Raji (cell line): ENCODE results near the gene PLCXD1.
A peak's percentile ranks its signal among the peaks of the same experiment; 100 is the strongest.

Experiments
- POLR2A ChIP-seq: IDR thresholded peaks from 2 replicates; pipeline ENCODE4 v1.6.1; 2011; ENCODE audit warnings: low read depth, low read length, control low read depth; ENCODE audit not compliant: insufficient read depth

Gene PLCXD1

DNA sequence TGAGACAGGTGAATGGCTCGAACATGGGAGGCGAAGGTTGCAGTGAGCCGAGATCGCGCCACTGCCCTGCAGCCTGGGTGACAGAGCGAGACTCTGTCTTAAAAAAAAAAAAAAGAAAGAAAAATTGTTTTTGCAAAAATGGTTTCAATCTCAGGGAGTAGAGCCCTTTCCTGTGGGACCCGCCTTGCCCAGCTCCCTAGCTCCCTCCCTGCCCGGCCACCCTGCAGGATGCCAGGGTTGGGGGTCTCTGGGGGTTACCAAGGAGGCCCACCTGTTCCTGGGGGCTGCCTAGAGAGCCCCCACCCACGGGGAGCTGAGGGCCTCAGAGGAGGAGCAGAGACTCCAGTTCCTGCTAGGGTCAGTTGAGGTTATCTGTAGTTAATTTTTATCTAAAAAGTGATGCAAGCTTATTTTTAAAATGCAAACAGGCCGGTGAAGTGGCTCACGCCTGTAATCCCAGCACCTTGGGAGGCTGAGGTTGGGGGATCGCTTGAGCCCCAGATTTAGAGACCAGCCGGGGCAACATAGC, 18.7 kb upstream of the PLCXD1 start:
- TF ChIP-seq POLR2A = no peak

DNA sequence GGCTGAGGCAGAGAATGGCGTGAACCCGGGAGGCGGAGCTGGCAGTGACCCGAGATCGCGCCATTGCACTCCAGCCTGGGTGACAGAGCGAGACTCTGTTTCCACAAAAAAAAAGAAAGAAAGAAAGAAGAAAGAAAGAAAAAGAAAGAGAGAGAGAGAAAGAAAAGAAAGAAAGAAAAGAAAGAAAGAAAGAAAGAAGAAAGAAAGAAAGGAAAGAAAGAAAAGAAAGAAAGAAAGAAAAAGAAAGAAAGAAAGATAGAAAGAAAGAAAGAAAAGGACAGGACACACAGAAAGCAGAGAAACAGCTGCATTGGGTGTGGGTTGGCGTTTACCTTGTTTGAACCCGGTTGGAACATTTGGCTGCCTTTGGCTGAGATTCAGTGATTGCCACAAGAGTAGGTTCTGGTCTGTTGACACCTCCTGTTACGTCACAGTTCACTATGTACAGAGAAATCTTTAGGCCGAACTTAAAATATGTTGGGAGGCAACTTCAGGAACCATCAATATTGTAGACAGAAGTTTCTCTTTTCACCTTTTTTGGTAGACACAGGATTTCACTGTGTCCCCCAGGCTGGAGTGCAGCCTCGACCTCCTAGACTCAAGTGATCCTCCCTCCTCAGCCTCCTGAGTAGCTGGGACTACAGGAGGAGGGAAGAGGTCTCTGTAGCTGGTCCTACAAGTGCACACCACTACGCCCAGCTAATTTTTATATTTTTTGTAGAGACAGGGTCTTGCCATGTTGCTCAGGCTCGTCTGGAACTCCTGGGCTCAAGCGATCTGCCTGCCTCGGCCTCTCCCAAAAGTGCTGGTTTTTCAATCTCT, 16.3 kb upstream of the PLCXD1 start:
- TF ChIP-seq POLR2A = no peak

DNA sequence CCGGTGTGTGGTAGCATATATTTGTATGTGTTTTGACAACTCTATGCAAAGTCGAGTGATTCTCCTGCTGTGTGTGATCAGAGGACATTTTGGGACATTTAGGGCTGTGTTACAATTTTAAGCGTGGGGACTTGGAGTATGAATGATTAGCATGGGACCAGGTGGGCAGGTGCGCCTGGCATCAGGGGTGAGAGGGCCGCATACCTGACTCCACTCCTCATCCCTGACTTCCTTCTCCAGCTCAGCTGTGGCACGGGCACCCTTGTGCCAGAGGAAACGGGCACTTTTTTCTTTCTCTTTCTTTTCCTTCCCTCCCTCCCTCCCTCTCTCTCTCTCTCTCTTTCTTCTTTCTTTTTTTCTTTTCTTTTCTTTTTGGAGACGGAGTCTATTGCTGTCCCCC, 15.7 kb upstream of the PLCXD1 start:
- no peak for TF ChIP-seq POLR2A

DNA sequence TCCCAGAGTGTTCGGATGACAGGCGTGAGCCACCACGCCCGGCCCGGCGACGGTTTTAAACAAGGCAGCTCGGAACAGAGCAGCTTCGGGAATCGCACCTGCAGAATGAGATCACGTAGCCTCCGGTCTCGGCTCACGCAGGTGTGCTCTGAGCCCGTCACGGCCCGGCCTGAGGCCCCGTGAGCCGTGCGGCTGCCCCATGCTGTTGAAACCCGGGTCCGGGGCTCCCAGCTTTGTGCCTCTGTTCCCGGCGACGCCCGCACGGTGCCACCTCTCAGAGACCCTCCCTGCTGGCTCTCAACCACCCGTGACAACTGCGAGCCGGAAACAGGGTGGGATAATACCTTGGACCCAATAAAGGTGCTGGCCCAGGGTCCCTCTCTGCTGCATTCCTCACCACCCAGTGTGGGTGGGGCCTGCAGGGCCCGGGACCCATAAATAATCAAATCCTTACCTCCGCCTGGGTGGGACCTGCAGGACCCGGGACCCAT, 13.4 kb upstream of the PLCXD1 start:
- TF ChIP-seq POLR2A = no peak

DNA sequence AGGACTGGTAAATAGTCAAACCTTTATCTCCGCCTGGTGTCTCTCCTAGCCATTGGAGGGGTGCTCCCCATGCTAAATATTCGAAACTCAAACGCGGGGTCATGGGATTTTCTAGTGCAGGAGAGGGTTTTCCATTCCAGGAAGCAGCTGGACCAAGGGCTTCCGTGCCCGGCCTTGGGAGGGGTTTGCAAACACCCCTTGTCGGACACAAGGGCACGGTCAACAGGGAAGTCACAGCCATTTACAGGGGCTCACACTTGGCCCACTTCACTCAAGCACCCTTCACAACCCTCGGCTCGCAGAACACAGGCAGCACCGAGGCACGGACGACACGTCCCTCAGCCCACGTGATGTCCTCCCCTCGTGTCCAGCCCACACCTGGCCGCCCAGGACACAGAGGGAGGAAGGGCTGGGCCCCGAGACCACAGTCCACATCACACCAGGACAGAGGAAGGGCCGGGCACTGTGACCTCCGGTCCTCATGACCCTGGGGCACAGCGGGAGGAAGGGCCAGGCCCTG, 10.3 kb upstream of the PLCXD1 start:
- no peak for TF ChIP-seq POLR2A

DNA sequence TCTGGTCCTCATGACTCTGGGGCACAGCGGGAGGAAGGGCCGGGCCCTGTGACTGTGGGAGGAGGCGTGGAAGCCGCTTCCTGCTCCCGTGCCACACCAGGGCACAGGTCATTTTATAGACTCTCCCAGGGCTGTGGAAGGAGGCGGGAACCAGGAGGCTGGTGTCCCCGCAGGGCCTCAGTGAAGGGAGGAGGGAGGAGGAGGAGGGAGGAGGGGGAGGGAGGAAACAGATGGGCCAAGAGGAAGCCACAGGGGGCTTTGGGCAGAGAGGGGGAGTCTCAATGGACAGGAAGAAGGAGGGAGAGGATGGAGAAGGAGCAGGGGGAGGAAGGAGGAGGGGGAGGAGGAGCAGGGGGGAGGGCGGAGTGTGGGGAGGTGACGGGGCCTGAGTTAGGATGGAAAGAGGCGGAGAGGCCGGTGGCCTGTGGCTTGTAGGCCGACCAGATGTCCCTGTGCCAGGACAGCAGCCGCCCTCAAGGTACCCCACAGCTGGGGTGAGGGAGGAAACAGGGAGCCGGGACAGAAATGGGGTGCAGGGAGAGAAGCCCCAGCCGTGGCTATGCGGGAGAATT, 6.2 kb upstream of the PLCXD1 start:
- TF ChIP-seq POLR2A = no peak

DNA sequence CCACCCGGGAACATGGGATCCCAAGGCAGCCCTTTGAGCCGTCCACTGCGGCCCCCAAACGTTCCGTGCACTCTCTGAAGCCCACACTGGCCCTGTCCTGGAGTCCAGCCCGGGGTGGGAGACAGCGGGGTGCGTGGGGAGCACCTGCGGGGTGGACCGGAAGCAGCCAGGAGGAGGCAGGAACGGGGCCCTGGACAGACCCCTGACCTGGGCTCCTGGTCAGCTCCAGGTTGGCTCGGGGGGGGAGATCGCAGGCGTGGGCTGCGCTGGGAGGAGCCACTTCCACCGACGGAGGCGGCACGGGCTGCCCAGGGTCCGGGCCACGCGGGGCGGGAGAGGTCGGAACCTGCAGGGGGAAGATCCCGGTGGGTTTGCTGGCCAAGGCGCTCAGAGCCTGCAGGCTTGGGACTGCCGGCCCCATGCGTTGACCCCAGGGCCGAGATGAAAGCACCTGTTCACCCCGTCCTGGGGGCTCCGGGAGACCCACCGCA, 5.7 kb upstream of the PLCXD1 start:
- no peak for TF ChIP-seq POLR2A

DNA sequence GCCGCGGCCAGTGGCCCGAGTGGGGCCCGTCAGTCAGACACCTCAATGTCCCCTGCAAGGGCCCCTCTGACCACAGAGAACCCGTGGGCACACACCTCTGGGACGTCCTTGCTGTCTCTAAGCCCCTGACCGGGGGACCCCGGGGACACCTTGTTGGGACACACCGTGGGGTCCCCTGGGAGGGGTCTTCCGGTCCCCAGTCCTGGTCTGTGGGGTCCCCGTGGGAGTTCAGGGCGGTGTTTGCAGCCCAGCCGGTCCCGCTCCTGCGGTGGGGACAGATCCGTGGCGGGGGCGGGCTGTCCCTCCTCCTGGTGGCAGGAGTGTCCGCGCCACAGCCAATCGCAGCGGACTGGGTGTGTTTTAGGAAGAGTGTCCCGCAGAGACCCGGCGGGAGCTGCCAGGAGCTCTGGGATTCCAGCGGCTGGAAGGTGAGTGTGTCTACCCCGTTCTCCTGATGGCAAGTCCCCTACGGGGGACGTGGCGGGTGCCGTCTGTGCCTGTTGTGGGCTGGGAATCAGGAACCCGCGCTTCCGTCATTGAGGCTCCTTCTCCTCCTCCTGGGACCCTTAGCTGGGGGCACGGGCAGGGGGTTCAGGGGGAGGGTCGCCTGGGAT, 5.1 kb upstream of the PLCXD1 start:
- no peak for TF ChIP-seq POLR2A

DNA sequence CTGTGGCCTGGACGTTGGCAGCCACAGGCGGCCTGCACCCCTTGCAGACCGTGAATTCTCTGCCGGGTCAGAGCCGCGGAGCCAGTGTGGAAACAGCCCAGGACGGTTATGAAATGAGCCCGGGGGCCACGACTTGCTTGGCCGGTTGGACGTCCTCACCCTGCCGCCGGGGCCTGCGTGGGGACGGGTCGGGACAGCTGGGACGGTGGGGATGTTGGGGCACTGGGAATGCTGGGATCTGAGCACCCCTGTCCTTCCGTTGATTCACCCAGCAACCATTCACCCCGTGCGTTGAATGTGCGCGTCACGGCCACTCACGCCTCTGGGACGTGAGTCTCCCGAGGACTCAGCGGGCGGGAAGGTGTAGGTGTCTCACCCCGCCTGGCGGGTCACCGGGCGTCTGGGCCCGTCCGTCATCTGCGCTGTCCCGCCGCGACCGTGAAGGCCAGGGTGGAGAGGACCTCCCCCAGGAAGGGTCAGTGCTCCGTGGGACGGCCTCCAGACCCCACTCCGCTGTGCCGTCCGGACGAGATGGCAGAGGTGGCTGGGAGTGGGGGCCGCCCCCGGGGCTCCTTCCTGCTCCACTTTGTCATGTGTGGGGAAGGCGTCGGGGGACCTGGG, 4.5 kb upstream of the PLCXD1 start:
- TF ChIP-seq POLR2A = no peak

DNA sequence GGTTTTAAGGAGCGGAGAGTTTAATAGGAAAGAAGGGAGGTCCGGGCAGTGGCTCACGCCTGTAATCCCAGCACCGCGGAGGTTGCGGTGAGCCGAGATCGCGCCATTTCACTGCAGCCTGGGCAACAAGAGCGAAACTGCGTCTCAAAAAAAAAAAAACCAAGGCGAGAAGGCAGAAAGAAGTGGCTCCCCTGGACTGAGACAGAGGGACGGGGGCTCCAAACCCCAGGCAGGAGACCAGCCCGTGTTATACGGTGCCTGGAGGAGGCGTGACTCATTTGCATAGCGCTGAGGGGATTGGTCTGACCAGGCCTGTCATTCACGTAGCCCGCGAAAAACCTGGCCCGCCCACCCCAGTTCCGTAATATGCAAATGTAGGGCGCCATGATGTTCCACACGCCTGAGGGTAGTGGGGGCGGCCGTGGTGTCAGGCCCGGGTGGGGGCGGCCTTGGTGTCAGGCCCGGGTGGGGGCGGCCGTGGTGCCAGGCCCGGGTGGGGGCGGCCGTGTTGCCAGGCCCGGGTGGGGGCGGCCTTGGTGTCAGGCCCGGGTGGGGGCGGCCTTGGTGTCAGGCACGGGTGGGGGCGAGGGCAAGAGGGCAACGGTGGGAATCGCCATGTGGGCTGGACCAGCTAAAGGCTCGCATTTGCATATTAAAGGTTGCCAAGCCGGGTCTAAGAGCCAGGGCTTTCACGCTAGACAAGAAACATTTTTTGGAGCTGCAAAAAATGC, 2.1 kb downstream of the PLCXD1 start:
- peak; percentile 89 for TF ChIP-seq POLR2A

DNA sequence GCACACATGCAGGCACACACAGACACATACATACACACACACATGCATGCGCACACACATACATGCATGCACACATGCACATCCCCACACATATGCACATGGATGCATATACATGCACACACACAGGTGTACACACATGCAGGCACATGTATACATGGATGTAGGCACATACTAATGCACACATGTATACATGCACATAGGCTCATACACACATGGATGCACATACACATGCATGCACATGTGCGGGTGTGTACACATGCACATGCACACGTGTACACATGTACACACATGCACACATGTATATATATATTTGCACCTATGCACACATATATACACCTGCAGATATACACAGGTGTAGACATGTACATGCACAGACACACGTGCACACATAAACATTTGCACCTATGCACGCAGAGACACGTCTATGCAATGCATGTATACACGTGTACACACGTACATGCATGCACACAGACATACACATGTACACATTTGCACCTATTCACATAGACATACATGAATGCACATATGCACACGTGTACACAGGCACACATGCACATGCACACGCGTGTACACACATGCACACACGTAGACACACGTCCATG, 4.0 kb downstream of the PLCXD1 start:
- peak; percentile 1; the same call in 1 of the 2 replicates for TF ChIP-seq POLR2A

DNA sequence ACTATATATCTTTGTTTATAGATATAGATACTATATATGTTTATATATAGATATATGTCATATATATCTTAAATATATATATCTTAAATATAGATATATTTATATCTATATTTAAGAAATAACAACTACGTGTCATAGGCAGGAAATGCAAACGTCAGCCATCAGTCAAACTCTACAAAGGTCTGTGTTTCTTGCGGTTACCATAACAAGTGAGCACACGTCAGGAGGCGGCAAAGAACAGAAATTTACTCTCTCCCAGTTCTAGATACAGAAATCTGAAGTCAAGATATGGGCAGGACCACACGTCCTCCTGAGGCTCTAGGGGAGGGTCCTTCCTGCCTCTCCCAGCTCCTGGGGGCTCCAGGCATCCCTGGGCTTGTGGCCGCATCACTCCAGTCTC, 6.5 kb downstream of the PLCXD1 start:
- TF ChIP-seq POLR2A = no peak

DNA sequence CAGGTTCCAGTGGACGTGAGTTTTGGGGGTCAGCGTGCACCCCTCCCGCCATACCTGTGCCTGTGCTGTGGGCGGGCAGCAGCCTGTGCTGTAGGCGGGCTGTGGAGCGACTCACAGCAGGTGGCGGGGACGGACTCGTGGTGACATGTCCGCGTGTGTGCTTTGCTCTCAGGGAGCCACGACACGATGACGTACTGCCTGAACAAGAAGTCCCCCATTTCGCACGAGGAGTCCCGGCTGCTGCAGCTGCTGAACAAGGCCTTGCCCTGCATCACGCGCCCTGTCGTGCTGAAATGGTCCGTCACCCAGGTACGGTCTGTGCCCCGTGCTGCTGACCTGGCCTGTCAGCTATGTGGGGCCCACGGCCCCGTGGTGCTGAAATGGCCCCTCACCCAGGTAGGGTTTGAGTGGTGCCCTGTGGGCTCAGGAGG, 7.4 kb downstream of the PLCXD1 start:
- TF ChIP-seq POLR2A = no peak

DNA sequence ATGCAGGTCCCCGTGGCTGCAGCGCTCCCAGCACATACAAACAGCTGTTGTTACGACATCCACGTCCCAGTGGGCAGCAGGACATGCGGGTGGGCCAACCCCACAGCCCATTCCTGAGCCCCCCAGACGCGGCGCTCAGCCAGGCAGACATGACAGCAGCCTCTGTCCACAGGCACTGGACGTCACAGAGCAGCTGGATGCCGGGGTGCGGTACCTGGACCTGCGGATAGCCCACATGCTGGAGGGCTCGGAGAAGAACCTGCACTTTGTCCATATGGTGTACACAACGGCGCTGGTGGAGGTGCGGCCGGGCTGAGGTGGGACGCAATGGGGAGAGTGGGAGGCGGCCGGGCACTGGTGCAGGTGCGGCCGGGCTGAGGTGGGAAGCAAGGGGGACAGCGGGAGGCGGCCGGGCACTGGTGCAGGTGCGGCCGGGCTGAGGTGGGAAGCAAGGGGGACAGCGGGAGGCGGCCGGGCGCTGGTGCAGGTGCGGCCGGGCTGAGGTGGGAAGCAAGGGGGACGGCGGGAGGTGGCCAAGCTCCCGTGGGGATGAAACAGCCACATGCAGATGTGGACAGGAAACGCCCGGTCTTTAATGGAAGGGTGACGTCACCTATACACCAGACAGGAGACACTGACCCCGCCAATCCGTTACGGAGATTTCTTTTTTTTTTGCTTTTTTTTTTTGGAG, 9.4 kb downstream of the PLCXD1 start:
- TF ChIP-seq POLR2A = no peak

DNA sequence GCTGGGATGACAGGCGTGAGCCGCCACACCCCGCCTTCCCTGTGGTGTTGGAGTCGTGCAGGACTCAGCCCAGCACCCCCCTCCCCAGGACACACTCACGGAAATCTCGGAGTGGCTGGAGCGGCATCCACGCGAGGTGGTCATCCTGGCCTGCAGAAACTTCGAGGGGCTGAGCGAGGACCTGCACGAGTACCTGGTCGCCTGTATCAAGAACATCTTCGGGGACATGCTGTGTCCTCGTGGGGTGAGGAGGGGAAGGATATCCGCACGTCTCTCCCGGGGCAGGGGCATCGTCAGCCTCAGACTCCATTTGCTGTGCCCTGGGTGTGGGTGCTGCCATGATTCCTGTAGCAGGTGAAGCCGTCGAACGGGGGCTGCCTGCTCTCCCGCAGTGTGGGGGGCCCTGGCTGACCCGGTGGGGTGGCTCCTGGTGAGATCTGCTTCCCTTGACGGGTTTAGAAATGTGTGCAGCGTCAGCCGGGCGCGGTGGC, 10.3 kb downstream of the PLCXD1 start:
- TF ChIP-seq POLR2A = no peak
